Memory B cell (primary cell): Measurements from ENCODE around the gene MLF2.
A peak's percentile ranks its signal among the peaks of the same experiment; 100 is the strongest.

Source experiments
- ATAC-seq: fragments of 150-1000 bp; cut with Tn5 transposase; 2 replicates; pipeline ENCODE4 v1.10.0; 2021; ENCODE audit warnings: low read depth, mild to moderate bottlenecking, moderate library complexity
- DNase-seq, 2 donors: peaks; one replicate each; pipeline ENCODE4 v3.0.0; 2022; ENCODE audit warnings: low spot score in 2 of 2
- H3K27ac Mint-ChIP-seq: one replicate; pipeline ENCODE4 v1.8.0; 2022; ENCODE audit warnings: mild to moderate bottlenecking, moderate library complexity, mixed read lengths
- H3K27me3 Mint-ChIP-seq: one replicate; pipeline ENCODE4 v1.8.0; 2022; ENCODE audit warnings: mixed read lengths
- H3K36me3 Mint-ChIP-seq: one replicate; pipeline ENCODE4 v1.8.0; 2022; ENCODE audit warnings: mild to moderate bottlenecking, mixed read lengths
- H3K4me1 Mint-ChIP-seq: one replicate; pipeline ENCODE4 v1.8.0; 2022; ENCODE audit warnings: mixed read lengths
- H3K4me3 Mint-ChIP-seq: one replicate; pipeline ENCODE4 v1.8.0; 2022; ENCODE audit warnings: mild to moderate bottlenecking, moderate library complexity, mixed read lengths
- H3K9me3 Mint-ChIP-seq: one replicate; pipeline ENCODE4 v1.8.0; 2022; ENCODE audit warnings: mixed read lengths

Gene MLF2

DNA sequence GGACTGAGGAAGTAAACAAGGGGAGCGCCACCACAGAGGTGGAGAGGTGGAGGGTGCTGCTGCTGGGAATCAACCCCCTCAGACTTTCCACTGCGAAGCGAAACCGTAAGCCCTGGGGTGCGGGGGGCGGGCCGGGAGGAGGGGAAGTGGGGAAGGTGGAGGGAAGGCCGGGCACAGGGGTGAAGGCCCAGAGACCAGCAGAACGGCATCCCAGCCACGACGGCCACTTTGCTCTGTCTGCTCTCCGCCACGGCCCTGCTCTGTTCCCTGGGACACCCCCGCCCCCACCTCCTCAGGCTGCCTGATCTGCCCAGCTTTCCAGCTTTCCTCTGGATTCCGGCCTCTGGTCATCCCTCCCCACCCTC, 19.4 kb upstream of the MLF2 start, which contains the start of gene LAG3:
LAG3 (plus strand) TSS at position 190 of the 365 bp plus-strand sequence. CDS start 333 bp downstream, outside the sequence.
- peaks cover 56% of the 10 kb centered on the region for H3K27me3 Mint-ChIP-seq
- DNase-seq = no peak
- H3K4me1 Mint-ChIP-seq = peaks cover 19% of the 10 kb centered on the region
- H3K36me3 Mint-ChIP-seq = no peaks in the 10 kb centered on the region
- H3K9me3 Mint-ChIP-seq = no peaks in the 10 kb centered on the region
- ATAC-seq = peak; percentile 31
- H3K27ac Mint-ChIP-seq = no peak within 1 kb of the TSS
- peak within 1 kb of the TSS; percentile 36 for H3K4me3 Mint-ChIP-seq

DNA sequence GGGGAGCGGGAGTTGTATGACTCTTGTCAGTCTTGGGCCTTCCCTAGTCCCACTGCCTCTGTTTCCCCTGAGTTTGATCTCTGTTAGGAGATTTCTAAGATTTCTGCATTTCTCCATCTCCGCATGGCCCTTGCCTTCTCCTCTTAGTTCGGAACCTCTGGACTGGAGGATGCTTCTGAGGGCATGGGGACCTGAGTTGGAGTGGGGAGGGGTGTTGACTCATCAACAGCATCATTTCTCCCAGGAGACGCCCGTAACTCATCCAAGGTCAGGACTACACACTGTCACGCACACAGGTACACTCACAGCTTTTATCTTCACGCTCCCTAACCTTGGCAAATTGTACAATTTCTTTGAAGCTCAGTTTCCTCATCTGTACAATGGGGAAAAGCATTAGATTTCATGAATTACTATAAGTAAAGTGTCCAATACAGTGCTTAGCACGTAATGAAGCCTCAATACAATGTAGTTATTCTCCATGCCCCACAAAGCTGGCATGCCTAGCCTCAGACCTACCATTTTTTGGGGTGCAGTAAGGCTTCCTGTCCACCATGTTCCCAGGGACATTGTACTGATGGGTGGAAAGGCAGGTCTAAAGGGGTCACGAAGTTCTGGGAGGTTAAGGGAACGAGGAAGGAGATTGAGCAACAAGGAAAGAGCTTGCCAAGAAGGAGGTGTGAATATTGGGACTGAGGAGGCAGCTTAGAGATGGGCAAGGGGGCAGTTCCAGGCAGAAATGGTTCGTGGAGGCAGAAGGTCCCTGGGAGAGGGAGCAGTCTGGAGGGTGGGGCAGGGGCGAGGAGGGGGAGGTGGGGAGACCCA, 18.8 kb upstream of the MLF2 start:
- ATAC-seq (no peak), DNase-seq (no peak)
- no peaks in the 10 kb centered on the region for H3K9me3 Mint-ChIP-seq
- H3K27me3 Mint-ChIP-seq = peaks cover 55% of the 10 kb centered on the region
- peak overlapping the region; percentile 36 for H3K4me3 Mint-ChIP-seq
- peaks cover 24% of the 10 kb centered on the region for H3K4me1 Mint-ChIP-seq
- H3K27ac Mint-ChIP-seq = no peak overlapping the region
- no peaks in the 10 kb centered on the region for H3K36me3 Mint-ChIP-seq

DNA sequence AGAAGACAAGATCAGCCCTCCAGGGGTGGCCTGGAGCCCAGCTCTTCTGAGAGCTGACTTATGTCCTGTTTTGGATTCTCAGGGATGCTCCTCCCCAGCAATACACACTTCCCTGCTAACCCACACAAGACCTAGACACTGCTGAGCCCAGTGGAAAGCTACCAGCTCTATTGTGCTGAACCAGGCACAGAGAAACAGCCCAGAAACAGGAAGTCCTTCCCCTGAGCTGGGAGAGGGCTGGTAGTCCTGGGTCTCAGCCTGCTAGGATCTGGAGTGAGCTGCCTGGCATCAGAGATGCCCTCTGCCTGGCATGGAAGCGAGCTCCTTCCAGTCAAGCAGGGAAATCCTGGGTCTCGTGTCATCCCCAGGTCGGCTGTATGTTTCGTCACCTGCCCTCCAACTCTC, 18.2 kb upstream of the MLF2 start:
- Mint-ChIP-seq H3K27ac (no peak overlapping the region), H3K27me3 (peaks cover 50% of the 10 kb centered on the region), H3K4me3 (no peak overlapping the region), H3K4me1 (peaks cover 22% of the 10 kb centered on the region), H3K9me3 (no peaks in the 10 kb centered on the region), H3K36me3 (no peaks in the 10 kb centered on the region)
- ATAC-seq = no peak
- DNase-seq = no peak

DNA sequence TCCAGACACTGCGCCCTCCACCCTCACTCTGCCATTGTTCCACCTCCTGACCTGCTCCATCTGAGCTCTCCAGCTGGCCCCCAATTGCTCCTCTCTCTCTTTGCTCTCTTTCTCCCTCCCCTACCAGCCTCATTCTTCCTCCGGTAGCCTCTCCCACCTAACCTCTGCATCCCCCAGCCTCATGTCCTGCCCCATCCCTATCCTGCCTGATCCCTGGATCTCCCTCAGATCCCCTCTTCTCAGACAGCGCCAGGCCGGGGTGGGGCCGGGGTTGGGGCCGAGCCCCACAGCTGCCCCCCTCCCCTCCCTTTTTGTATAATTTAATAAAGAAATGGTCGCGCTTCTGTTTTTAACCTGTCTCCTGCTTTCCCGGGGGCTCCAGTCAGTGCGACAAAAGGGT, 17.7 kb upstream of the MLF2 start:
- Mint-ChIP-seq H3K4me1 (peaks cover 22% of the 10 kb centered on the region), H3K4me3 (no peak overlapping the region), H3K27ac (no peak overlapping the region), H3K27me3 (peaks cover 47% of the 10 kb centered on the region), H3K9me3 (no peaks in the 10 kb centered on the region), H3K36me3 (no peaks in the 10 kb centered on the region)
- no peak for DNase-seq
- no peak for ATAC-seq

DNA sequence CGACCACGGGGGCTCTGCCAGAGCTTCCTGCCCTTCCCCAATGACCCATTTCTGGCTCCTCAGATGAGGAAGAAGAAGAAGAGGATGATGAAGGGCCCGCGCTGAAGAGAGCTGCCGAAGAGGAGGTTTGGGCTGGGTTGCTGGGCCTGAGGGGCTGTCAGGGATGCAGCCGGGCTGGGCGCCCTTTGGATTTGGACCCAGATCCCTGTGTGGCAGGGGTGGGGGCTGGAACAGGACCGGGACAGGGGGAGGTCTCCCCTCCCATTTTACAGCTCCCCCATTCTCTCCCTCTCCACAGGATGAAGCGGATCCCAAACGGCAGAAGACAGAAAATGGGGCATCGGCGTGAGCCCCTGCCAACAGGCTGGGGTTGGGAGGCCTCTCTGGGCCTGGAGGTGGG, 17.2 kb upstream of the MLF2 start:
- Mint-ChIP-seq H3K4me3 (no peak overlapping the region), H3K27ac (no peak overlapping the region), H3K27me3 (peaks cover 48% of the 10 kb centered on the region), H3K9me3 (no peaks in the 10 kb centered on the region), H3K4me1 (peaks cover 27% of the 10 kb centered on the region), H3K36me3 (no peaks in the 10 kb centered on the region)
- ATAC-seq (no peak), DNase-seq (no peak)

DNA sequence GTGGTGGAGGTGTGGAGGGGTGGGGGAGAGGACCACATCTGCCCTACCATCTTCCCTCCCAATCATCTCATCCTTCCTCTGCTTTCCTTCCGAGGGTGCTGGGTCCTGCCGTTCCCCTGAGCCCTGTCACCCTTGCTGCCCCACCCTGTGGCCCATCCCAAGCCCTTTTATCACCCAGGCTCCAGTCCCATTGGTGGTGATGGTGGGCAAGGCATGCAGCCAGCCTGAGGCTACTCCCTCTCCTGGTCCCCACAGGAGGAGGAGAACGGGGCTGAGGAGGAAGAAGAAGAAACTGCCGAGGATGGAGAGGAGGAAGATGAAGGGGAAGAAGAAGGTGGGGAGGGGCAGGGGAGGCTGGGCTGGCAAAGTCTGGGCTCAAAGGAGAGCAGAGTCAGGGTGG, 16.7 kb upstream of the MLF2 start:
- H3K27ac Mint-ChIP-seq = no peak overlapping the region
- ATAC-seq = no peak
- H3K4me3 Mint-ChIP-seq = no peak overlapping the region
- peaks cover 45% of the 10 kb centered on the region for H3K27me3 Mint-ChIP-seq
- no peaks in the 10 kb centered on the region for H3K36me3 Mint-ChIP-seq
- H3K4me1 Mint-ChIP-seq = peaks cover 27% of the 10 kb centered on the region
- no peaks in the 10 kb centered on the region for H3K9me3 Mint-ChIP-seq
- DNase-seq = no peak

DNA sequence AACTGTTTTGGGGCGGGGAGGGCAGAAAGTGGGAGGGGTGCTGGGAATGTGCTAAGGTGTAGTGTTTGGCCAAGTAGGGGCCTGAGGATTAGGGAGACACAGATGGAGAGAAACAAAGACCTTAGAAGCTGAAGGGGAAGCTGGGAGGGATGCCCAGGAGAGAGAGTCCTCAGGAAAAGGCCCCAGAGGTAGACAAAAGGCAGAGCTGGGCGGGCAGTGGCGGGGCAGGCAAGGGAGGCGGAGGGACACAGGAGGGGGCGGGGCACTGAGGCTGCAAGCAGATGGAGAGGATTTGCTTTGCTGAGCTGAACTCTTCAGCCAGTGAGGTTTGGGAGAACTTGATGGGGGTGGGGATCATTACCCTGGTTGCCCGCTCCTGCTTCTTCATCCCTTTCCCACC, 16.0 kb upstream of the MLF2 start:
- no peak overlapping the region for H3K4me3 Mint-ChIP-seq
- ATAC-seq = no peak
- no peak for DNase-seq
- H3K27ac Mint-ChIP-seq = no peak overlapping the region
- H3K27me3 Mint-ChIP-seq = peaks cover 47% of the 10 kb centered on the region
- H3K9me3 Mint-ChIP-seq = no peaks in the 10 kb centered on the region
- no peaks in the 10 kb centered on the region for H3K36me3 Mint-ChIP-seq
- peaks cover 30% of the 10 kb centered on the region for H3K4me1 Mint-ChIP-seq

DNA sequence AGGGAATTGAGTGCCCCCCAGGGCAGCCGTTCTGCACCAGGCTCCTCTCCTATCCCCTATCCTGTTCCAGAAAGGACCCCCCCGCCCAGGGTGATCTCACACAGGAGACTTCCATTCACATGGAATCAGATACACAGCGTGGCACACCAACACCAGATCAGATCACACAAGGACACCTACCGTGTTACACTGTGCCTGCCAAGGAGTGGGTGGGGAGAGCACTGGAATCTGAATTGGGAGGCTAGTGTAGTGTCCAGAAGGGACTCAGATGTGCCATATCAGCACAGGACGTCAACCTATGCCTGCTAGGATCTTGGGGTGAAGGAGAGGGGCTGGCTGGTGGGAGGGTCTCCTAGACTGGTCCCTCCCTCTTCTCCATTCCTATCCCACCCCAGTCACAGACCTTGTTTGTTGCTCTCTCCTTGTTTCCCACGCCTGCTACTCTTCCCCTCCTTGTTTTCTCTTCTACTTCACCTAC, 15.5 kb upstream of the MLF2 start:
- Mint-ChIP-seq H3K27ac (no peak overlapping the region), H3K36me3 (no peaks in the 10 kb centered on the region), H3K4me3 (peak overlapping the region; percentile 1), H3K27me3 (peaks cover 47% of the 10 kb centered on the region), H3K4me1 (peaks cover 31% of the 10 kb centered on the region), H3K9me3 (no peaks in the 10 kb centered on the region)
- ATAC-seq (no peak), DNase-seq (no peak)

DNA sequence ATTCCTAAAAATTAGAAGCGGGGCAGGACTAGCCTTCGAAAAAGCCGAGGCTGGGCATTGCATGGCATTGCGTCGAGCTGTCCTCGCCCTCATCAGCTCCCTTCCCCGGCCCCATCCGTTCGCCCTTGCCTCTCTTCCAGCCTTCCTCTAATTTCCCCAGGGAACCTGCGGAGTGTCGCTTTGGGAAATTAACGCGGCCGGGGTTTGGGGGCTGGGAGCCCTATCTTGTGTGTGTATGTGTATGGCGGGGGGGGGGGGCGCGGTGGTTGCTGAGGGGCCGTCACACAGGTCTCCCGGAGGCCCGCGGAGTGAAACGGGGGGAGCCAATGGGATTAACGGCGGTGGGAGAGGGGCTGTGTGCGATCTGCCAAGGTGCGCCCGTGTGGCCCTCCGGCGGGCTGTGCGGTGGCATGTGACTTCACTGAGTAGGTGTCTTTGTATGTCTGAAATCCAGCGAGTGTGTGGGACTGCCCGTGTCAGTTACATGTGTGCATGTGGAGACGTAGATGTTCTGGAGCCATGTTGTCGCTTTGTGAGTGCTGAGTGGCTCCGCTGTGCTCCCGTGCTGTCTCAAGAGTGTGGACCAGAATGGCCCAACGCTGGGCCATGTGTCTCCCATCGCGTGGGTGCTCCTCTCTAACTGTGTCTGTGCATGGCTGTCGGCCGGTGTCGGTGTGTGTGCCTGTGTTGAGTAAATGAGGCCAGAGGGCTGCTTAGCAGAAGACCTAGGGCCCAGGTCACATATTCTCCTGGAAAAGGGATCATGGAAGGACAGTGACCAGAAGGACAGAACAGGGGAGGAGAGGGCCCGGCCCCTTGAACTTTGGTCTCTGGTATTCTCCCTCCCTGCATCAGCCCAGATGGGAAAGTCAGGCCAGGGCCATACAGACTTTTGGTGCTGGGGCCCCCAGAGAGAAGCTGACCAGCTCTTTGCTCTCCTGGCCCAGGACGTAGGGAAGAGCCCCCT, 14.7 kb upstream of the MLF2 start:
- Mint-ChIP-seq H3K9me3 (no peaks in the 10 kb centered on the region), H3K4me3 (peak overlapping the region; percentile 93), H3K4me1 (peaks cover 28% of the 10 kb centered on the region), H3K27me3 (peaks cover 43% of the 10 kb centered on the region), H3K36me3 (no peaks in the 10 kb centered on the region), H3K27ac (peak overlapping the region; percentile 49)
- ATAC-seq (no peak), DNase-seq (no peak)

DNA sequence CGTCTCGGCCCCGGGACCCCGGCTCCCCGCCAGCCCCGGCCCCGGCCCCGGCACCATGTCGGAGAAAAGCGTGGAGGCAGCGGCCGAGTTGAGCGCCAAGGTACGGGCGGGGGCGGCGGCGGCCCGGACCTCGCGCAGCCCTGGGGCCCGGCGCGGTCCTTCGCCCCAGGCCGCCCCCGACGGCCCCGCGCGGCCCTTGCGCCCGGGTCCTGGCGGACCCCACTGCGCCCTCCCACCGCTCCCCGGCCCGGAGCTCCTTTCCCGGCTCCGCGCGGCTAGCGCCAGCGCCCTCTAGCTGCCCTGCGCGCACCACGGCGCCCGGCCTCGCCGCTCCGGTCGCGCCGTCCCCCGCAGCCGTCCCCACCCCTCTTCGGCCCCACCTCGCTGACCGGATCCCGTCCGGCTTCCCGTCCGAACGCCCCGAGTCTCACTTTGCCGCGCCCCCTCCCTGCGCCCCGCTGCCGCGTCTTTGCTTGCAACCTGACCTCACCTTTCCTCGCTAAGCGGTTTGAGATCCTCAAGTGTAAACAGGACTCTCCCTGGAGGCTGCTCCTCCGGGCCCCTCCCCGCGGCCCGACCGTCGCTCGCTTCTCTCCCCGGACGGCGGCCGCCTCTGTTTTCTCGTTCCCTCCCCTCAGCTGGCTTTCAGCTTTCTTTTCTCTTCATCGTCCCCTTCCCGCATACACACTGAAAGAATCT, 13.9 kb upstream of the MLF2 start:
- peak; percentile 74 for ATAC-seq
- Mint-ChIP-seq H3K27ac (peak overlapping the region; percentile 49), H3K36me3 (peaks cover 2% of the 10 kb centered on the region), H3K9me3 (no peaks in the 10 kb centered on the region), H3K4me1 (peaks cover 23% of the 10 kb centered on the region), H3K4me3 (peak overlapping the region; percentile 93), H3K27me3 (peaks cover 43% of the 10 kb centered on the region)
- DNase-seq = peak; percentile 46 to 64

DNA sequence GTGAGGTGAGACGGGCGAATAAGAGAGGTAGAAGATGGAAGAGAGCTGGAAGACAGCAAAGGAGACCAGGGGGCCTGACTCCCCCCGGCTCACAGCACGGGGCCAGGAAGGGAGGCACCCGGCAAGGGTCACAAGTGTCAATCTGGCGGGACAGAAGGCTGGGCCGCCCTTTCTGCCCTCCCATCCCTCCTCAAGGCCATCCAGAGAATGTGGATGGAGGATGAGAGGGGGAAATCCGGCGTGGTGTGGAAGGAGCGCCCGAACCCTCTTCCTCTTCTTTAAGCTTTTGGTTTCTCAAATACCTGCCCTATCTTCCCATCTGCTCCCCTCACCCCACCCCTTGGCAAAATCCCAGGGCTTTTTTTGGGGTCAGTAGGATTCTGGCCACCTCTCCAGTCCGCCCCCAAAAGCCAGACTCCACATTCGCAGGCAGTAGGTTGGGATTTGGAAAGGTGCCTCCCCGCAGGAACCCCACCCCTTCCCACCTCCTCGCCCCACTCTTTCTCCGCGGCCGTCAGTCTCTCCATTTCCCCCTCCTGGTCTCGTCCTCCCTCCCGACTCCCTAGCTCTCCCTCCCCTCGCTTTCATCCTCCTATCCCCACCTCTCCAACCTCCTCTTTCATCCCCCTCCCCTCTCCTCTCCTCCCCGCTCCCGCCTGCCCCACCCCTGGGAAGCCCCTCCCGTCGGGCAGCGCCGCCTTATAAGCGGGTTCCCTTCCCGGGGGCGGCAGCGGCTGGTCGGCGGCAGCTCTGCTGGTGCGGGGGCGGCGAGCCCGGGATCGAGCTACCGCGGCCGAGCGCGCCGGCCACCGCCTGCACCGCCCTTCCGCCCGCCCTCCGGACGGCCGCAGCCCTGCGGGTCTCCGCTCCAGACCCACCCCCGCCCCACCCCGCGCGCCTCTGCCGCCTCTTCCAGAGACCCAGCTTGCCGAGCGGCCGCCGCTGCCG, 13.0 kb upstream of the MLF2 start, which contains the start of gene PTMS:
PTMS (plus strand) TSS at position 730 of the 948 bp plus-strand sequence. CDS start 343 bp downstream, outside the sequence.
- Mint-ChIP-seq H3K36me3 (peaks cover 2% of the 10 kb centered on the region), H3K4me1 (peaks cover 22% of the 10 kb centered on the region), H3K27ac (peak within 1 kb of the TSS; percentile 49), H3K4me3 (peak within 1 kb of the TSS; percentile 93), H3K9me3 (no peaks in the 10 kb centered on the region), H3K27me3 (peaks cover 40% of the 10 kb centered on the region)
- DNase-seq (no peak), ATAC-seq (peak; percentile 9)

DNA sequence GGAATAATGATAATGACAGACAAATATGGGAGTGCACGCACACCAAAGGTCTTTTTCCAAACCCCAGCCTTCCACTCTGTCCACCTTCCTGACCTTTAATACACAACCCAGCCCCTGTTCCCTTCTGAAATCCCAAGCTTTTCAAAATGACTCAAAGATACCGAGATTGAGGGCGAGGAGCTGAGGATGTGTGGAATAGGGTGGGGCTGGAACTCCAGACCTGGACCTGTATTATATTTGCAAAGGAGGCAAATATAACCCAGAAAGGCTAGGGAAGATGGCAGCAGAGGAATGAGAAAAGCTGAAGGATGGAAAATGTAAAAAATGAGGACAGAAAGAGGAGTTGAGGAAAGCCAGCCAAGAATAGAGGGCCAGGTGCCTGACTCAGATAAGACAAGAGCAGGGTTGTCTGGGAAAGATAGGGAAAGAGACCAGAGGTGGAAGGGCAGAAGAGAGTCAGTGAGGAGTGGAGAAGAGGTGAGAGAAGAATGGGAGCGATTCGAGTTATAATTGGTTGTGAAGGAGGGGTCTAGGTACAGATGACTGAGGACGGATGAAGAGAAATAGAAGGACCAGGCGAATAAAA, 12.2 kb upstream of the MLF2 start:
- Mint-ChIP-seq H3K36me3 (peaks cover 2% of the 10 kb centered on the region), H3K9me3 (no peaks in the 10 kb centered on the region), H3K27ac (peak overlapping the region; percentile 0), H3K4me3 (peak overlapping the region; percentile 62), H3K27me3 (peaks cover 35% of the 10 kb centered on the region), H3K4me1 (peaks cover 22% of the 10 kb centered on the region)
- ATAC-seq = no peak
- DNase-seq = no peak
